Activated CD4-positive, CD25-positive, alpha-beta regulatory T cell (primary cell): ENCODE data around the gene PICALM.
"Not testable (repeated sequence)": the region's sequence is repeated elsewhere in the genome, so short reads cannot be mapped to it uniquely, and the experiment has no call there.

Experiments
- DNase-seq, 4 experiments: peaks; one replicate each; lab custom pipeline; 2025; lab: John Stamatoyannopoulos, UW

Gene PICALM

DNA sequence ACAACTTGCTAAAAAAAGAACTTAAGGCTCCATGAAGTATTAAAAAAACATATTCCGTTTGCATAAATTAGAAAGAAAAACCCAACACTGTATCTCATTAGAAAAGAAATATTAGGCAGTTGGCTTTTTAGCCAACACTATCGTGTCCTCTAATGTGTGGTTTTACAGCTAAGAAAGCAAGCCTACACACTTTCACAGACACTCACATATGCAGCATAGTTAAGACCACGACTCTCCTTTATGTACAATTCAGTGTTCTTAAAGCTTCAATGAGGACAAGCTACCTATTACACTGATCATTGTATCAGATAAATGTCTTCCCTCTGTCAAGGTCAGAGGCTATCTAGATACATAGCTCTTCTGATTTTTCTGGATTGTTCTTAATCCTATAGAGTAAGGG, 80.1 kb downstream of the PICALM start:
- DNase-seq, result no peak

GRCh38 chr11:85977751-85978160, 91.1 kb downstream of the PICALM start:
- no peak for DNase-seq

DNA sequence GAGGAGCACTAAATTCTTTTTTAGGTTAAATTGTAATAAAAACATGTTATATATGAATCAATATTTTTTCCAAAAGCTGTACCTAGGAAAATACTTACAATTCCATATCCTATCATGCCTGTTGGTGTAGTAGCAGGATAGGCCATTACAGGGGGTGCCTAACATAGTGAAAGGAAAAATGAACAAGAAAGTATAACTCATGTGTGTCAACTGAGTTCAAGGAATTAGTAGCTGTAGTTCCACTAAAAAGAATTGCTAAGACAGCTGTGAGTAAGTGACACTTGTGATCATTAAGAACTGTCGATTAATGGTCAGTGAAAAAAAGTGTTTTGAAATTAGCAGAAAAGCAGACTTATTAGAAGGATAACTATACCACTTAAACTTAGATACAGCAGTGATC, 92.4 kb downstream of the PICALM start:
- DNase-seq, result no peak

GRCh38 chr11:85974122-85974521, 94.8 kb downstream of the PICALM start:
- DNase-seq, result no peak

GRCh38 chr11:85970593-85970992, 98.3 kb downstream of the PICALM start:
- no peak for DNase-seq

- DNase-seq, result no peak
Observed at GRCh38 chr11:85967457-85967856, 101.4 kb downstream of the PICALM start.

GRCh38 chr11:85965202-85965601, 103.7 kb downstream of the PICALM start:
- no peak for DNase-seq

GRCh38 chr11:85961930-85962363, 106.9 kb downstream of the PICALM start:
- no peak for DNase-seq

GRCh38 chr11:85961130-85961529, 107.8 kb downstream of the PICALM start:
- no peak for DNase-seq

- no peak for DNase-seq
Observed at GRCh38 chr11:85960678-85961077, 108.2 kb downstream of the PICALM start.

GRCh38 chr11:85955531-85955930, 113.4 kb downstream of the PICALM start:
- DNase-seq, result no peak

- DNase-seq, result no peak
Observed at GRCh38 chr11:85953491-85954143, 115.3 kb downstream of the PICALM start.

DNA sequence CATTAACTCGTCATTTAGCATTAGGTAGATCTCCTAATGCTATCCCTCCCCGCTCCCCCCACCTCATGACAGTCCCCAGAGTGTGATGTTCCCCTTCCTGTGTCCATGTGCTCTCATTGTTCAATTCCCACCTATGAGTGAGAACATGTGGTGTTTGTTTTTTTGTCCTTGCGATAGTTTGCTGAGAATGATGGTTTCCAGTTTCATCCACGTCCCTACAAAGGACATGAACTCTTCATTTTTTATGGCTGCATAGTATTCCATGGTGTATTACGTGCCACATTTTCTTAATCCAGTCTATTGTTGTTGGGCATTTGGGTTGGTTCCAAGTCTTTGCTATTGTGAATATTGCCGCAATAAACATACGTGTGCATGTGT, 116.8 kb downstream of the PICALM start:
- DNase-seq, result not testable (repeated sequence)

DNA sequence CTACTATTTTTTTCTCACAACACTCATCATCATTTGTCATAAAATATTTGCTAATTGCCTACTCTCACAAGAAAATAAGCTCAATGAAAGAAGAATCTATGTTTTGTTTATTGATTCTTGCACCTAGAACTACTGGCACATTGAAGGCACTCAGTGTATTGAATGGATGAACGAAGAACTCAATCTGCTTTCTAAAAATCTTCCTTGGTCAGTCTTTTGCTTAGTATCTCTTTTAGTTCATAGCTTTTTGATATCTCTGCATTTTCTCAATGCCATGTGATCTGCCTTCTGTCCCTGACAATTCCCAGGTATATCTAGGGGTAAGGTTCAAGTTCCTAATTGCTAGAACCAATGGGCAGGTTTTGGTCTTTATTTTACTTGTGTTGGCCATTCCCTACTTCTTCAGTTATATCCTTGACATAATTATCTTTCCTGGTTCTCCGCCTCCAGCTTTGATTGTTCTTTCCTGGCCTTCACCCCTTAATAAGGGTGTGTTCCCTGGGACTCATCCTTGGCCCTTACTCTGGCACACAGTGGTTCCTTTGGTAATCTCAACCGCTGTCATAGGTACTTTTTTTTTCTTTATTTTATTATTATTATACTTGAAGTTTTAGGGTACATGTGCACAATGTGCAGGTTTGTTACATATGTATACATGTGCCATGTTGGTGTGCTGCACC, 117.3 kb downstream of the PICALM start:
- no peak for DNase-seq

GRCh38 chr11:85951049-85951405, 117.9 kb downstream of the PICALM start:
- no peak for DNase-seq

- no peak for DNase-seq
Observed at GRCh38 chr11:85950317-85951048, 118.4 kb downstream of the PICALM start.

- no peak for DNase-seq
Observed at GRCh38 chr11:85949798-85950197, 119.1 kb downstream of the PICALM start.

DNA sequence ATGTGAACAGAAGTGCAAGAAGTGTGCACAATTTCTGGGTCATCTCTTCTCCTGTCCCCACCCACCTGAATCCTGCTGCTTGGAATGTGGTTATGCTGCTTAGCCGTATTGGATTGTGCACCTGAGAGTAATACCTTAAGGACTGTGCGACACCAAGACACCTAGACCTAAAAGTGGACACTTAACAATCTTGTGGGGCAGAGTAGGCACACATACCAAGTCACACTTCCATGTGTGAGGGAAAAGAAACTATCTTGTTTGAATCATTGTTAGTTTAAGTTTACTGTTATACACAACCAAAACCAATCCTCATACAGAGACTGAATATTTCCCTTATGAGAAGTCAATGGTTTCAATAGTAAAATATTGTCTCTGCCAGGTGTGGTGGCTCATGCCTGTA, 120.0 kb downstream of the PICALM start:
- no peak for DNase-seq

DNA sequence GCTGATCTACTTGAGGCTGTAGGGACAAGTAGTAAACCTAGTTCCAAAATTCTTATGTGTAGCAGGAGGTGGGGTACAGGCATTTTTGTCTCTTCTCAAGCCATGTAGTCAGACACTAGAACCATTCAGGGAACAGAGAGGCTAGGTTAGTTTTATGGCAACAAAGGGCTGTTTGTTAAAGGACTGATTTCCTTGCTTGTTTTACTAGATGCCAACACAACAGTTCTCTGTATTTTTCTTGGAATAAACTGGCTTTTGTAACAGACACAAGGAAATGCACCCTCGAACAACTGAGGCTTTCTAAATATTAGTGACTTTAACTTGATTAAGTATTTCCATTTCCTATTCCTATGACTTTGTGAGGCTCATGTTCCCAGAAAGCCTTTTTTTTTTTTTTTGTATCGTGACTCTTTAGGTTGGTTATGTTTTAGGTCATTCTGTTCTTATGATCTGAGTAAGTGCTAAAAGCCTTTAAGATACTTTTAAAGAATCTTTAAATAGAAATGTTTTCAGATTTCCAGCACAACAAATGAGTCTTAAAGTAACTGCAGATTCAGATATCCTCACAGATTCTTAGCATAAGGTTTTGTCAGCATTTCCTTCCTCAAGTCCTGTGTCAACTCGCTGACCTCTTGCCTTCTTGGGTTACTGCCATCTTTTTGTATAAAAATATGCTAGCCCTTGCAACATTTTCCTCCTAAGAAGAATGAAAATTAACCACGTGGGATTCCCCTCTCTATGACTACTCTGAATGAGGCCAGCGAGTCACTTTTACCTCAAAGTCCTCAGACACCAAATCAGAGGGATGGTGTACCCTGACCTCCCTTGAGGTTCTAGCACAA, 121.2 kb downstream of the PICALM start:
- no peak for DNase-seq

DNA sequence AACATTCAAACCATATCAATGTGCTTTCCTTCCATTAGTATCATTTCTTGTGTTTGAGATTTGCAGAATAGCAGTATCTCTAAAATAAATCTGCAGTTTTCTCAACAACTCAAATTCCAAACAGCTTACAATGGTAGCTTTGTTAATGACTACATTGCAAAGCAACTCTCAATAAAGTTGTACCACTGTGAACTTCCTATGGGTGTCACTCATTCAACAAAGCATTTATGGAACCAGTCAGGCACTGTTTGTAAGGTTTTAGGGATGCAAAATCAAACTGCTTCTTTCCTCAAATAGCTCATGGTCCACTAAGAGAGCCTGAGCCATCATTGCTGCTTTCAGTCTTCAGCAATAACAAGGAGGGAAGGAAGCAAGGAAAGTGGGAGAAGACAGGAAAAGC, 122.7 kb downstream of the PICALM start:
- no peak for DNase-seq

- no peak for DNase-seq
Observed at GRCh38 chr11:85945788-85946187, 123.1 kb downstream of the PICALM start.

GRCh38 chr11:85945296-85945695, 123.6 kb downstream of the PICALM start:
- DNase-seq, result no peak
